ENCODE measurements around the gene SREBF1. TPM values are rescaled to one million over a fixed set of nuclear protein-coding genes. Genes with fewer than 3 reads are reported as not detected.

SREBF1 gene
- total RNA-seq, 1 experiment from 2014 or later = 298 TPM

DNA sequence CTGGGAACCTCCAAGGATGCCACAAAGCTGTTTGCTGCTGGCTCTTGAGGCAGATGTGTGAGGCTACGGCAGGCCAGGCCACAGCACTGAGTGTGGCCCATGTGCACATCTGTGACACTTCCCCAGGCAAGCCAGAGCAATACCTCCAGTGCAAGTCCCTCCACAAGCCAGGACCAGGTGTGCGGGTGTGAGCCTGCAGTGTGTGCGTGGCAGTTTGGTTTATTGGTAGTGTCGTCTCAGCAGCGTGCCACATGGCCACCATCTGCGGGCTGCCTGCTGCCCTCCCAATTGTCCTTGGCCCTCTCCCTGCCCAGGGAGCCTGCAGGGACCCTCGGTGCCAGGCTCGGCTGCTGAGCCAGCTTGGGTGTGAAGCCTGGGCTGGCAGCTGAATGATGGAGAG lies 9.9 kb upstream of the SREBF1 start:
- Histone ChIP-seq H3K4me1 (ENCODE audit: control insufficient read depth in 1 of 2, insufficient read depth in 2 of 2, low read length in 2 of 2) (peaks cover 40 to 53% of the 10 kb centered on the region in 2 experiments), H3K9me3 (ENCODE audit: control insufficient read depth in 1 of 2, insufficient read depth in 1 of 2, low read depth in 1 of 2, low read length in 2 of 2) (no peaks in the 10 kb centered on the region), H3K36me3 (ENCODE audit: control insufficient read depth in 1 of 2, insufficient read depth in 2 of 2, low read length in 2 of 2) (no peaks in the 10 kb centered on the region), H2AFZ (ENCODE audit: low read depth, low read length, poor library complexity, severe bottlenecking) (no peak overlapping the region), H3K27me3 (ENCODE audit: insufficient read depth, low read length) (no peaks in the 10 kb centered on the region), H3K4me2 (ENCODE audit: low read length) (no peak overlapping the region), H4K20me1 (ENCODE audit: insufficient read depth) (no peaks in the 10 kb centered on the region), H3K27ac (ENCODE audit: low read depth, low read length) (peak overlapping the region; percentile 2; the same call in 1 of the 2 replicates), H3K4me3 (replicated peaks in 1 of 2; ENCODE audit: low read depth in 1 of 2, low read length in 2 of 2) (no peak overlapping the region), H3K9ac (ENCODE audit: low read length) (no peak overlapping the region), H3K9me2 (ENCODE audit: insufficient read depth) (no peaks in the 10 kb centered on the region), H3K79me2 (ENCODE audit: insufficient read depth, low read length) (no peaks in the 10 kb centered on the region)
- POLR2A ChIA-PET = interaction anchor here (1.6 kb wide), 1 partner anchor 10 kb away, joined by 6 read pairs; the partner anchor contains the start of gene SREBF1
- RAD21 ChIA-PET (ENCODE audit: low non-redundant PET in 1 of 2, low total read pairs in 2 of 2, uncharacterized antibody in 2 of 2, unreplicated experiment in 2 of 2) = no interaction called here
- DNase-seq (ENCODE audit: low read depth, low spot score) (no peak), ATAC-seq (no peak)
- TF ChIP-seq POLR2AphosphoS5 (IDR thresholded peaks at IDR 0.05; ENCODE audit: low read depth, low read length) = no peak
- TF ChIP-seq FOSL1 (IDR thresholded peaks at IDR 0.05; ENCODE audit: low read depth) = no peak
- CTCF ChIA-PET = no interaction called here
- intact Hi-C loops (cut with micrococcal nuclease) = no loop called here
- BruUV-seq (replicated peaks) = no TSS peak

DNA sequence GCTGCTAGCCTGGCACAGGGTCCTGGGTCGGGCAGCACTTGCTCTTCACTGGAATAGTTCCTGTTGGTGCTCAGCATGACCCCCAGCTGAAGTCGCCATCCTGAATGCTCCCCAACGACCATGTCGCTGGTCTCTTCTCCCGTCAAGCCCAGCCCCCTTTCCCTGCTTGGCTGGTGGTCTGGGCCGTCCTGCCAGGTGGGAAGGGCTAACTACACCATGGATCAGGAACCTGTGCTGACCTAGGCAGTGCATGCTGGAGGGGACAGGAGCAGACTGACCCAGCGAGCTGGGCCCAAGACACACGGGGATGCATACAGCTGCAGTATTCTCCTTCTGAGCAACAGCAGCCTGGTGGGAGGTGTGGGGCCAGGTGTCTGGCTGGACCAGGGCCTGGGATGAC lies 9.2 kb upstream of the SREBF1 start:
- H4K20me1 ChIP-seq (ENCODE audit: insufficient read depth) = no peaks in the 10 kb centered on the region
- peaks cover 47 to 53% of the 10 kb centered on the region in 2 experiments for H3K4me1 ChIP-seq (ENCODE audit: control insufficient read depth in 1 of 2, insufficient read depth in 2 of 2, low read length in 2 of 2)
- DNase-seq (ENCODE audit: low read depth, low spot score) = no peak
- no peaks in the 10 kb centered on the region for H3K9me2 ChIP-seq (ENCODE audit: insufficient read depth)
- no peak for ATAC-seq
- CTCF ChIA-PET = interaction anchor here (1.2 kb wide), 1 partner anchor 73 kb away, joined by 3 read pairs; no protein-coding TSS in a partner anchor
- H3K27me3 ChIP-seq (ENCODE audit: insufficient read depth, low read length) = no peaks in the 10 kb centered on the region
- H3K4me3 ChIP-seq (replicated peaks in 1 of 2; ENCODE audit: low read depth in 1 of 2, low read length in 2 of 2) = no peak overlapping the region
- no peaks in the 10 kb centered on the region for H3K9me3 ChIP-seq (ENCODE audit: control insufficient read depth in 1 of 2, insufficient read depth in 1 of 2, low read depth in 1 of 2, low read length in 2 of 2)
- RAD21 ChIA-PET (ENCODE audit: low non-redundant PET in 1 of 2, low total read pairs in 2 of 2, uncharacterized antibody in 2 of 2, unreplicated experiment in 2 of 2) = no interaction called here
- no peak overlapping the region for H3K4me2 ChIP-seq (ENCODE audit: low read length)
- intact Hi-C loops (cut with micrococcal nuclease) = no loop called here
- no peaks in the 10 kb centered on the region for H3K79me2 ChIP-seq (ENCODE audit: insufficient read depth, low read length)
- H3K9ac ChIP-seq (ENCODE audit: low read length) = no peak overlapping the region
- no peak overlapping the region for H2AFZ ChIP-seq (ENCODE audit: low read depth, low read length, poor library complexity, severe bottlenecking)
- TF ChIP-seq, protein P1, sequence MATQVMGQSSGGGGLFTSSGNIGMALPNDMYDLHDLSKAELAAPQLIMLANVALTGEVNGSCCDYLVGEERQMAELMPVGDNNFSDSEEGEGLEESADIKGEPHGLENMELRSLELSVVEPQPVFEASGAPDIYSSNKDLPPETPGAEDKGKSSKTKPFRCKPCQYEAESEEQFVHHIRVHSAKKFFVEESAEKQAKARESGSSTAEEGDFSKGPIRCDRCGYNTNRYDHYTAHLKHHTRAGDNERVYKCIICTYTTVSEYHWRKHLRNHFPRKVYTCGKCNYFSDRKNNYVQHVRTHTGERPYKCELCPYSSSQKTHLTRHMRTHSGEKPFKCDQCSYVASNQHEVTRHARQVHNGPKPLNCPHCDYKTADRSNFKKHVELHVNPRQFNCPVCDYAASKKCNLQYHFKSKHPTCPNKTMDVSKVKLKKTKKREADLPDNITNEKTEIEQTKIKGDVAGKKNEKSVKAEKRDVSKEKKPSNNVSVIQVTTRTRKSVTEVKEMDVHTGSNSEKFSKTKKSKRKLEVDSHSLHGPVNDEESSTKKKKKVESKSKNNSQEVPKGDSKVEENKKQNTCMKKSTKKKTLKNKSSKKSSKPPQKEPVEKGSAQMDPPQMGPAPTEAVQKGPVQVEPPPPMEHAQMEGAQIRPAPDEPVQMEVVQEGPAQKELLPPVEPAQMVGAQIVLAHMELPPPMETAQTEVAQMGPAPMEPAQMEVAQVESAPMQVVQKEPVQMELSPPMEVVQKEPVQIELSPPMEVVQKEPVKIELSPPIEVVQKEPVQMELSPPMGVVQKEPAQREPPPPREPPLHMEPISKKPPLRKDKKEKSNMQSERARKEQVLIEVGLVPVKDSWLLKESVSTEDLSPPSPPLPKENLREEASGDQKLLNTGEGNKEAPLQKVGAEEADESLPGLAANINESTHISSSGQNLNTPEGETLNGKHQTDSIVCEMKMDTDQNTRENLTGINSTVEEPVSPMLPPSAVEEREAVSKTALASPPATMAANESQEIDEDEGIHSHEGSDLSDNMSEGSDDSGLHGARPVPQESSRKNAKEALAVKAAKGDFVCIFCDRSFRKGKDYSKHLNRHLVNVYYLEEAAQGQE (IDR thresholded peaks at IDR 0.05; ENCODE audit: low read depth) = no peak
- TF ChIP-seq, protein P2, sequence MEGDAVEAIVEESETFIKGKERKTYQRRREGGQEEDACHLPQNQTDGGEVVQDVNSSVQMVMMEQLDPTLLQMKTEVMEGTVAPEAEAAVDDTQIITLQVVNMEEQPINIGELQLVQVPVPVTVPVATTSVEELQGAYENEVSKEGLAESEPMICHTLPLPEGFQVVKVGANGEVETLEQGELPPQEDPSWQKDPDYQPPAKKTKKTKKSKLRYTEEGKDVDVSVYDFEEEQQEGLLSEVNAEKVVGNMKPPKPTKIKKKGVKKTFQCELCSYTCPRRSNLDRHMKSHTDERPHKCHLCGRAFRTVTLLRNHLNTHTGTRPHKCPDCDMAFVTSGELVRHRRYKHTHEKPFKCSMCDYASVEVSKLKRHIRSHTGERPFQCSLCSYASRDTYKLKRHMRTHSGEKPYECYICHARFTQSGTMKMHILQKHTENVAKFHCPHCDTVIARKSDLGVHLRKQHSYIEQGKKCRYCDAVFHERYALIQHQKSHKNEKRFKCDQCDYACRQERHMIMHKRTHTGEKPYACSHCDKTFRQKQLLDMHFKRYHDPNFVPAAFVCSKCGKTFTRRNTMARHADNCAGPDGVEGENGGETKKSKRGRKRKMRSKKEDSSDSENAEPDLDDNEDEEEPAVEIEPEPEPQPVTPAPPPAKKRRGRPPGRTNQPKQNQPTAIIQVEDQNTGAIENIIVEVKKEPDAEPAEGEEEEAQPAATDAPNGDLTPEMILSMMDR (IDR thresholded peaks at IDR 0.05 in 2 of 3, conservative IDR thresholded peaks at IDR 0.05 in 1 of 3; ENCODE audit: borderline replicate concordance in 1 of 3, insufficient read depth in 1 of 3, low read depth in 2 of 3, low read length in 2 of 3) = no peak
- TF ChIP-seq JUND (IDR thresholded peaks at IDR 0.05) (no peak), POLR2AphosphoS5 (IDR thresholded peaks at IDR 0.05; ENCODE audit: low read depth, low read length) (no peak), POLR2A (IDR thresholded peaks at IDR 0.05; ENCODE audit: borderline replicate concordance, extremely low read depth, insufficient read depth, insufficient read length) (no peak), ELF1 (IDR thresholded peaks at IDR 0.05; ENCODE audit: borderline replicate concordance, low read depth) (no peak), EZH2phosphoT487 (IDR thresholded peaks at IDR 0.05; ENCODE audit: borderline replicate concordance) (no peak), SRF (IDR thresholded peaks at IDR 0.05; ENCODE audit: low read depth) (no peak), CEBPB (IDR thresholded peaks at IDR 0.05; ENCODE audit: low read depth) (no peak)
- TF ChIP-seq, protein P3, sequence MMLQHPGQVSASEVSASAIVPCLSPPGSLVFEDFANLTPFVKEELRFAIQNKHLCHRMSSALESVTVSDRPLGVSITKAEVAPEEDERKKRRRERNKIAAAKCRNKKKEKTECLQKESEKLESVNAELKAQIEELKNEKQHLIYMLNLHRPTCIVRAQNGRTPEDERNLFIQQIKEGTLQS (IDR thresholded peaks at IDR 0.05) = no peak
- TF ChIP-seq, protein P4, sequence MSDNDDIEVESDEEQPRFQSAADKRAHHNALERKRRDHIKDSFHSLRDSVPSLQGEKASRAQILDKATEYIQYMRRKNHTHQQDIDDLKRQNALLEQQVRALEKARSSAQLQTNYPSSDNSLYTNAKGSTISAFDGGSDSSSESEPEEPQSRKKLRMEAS (IDR thresholded peaks at IDR 0.05) = no peak
- no TSS peak for BruUV-seq (replicated peaks)
- POLR2A ChIA-PET = interaction anchor here (1.6 kb wide), 1 partner anchor 9 kb away, joined by 6 read pairs; the partner anchor contains the start of gene SREBF1
- H3K36me3 ChIP-seq (ENCODE audit: control insufficient read depth in 1 of 2, insufficient read depth in 2 of 2, low read length in 2 of 2) = no peaks in the 10 kb centered on the region
- H3K27ac ChIP-seq (ENCODE audit: low read depth, low read length) = no peak overlapping the region

Data from HCT116 (cell line).